Ascending aorta (tissue), 2 donors: Measurements from ENCODE around the gene NRXN3. TPM values are rescaled to one million over a fixed set of nuclear protein-coding genes. Genes with fewer than 3 reads are reported as not detected.

ENCODE experiments used
- DNase-seq, 2 donors: peaks; one replicate each; pipeline ENCODE4 v3.0.0-alpha.2; 2019; ENCODE audit warnings: low spot score in 2 of 2
- H3K27ac ChIP-seq, 2 donors: fragments of 200-600 bp; sonication (generic); one replicate each; pipeline ENCODE4 v1.5.1; 2016 to 2017; ENCODE audit warnings: mild to moderate bottlenecking in 1 of 2
- H3K27me3 ChIP-seq: fragments of 200-600 bp; sonication (generic); one replicate; pipeline ENCODE4 v1.5.1; 2017
- H3K36me3 ChIP-seq, 2 donors: fragments of 200-600 bp; sonication (generic); one replicate each; pipeline ENCODE4 v1.5.1; 2016
- H3K4me1 ChIP-seq, 2 donors: fragments of 200-600 bp; sonication (generic); one replicate each; pipeline ENCODE4 v1.5.1; 2016 to 2017; ENCODE audit warnings: mild to moderate bottlenecking in 1 of 2
- H3K4me3 ChIP-seq, 2 donors: fragments of 200-600 bp; sonication (generic); one replicate each; pipeline ENCODE4 v1.5.1; 2016 to 2017; ENCODE audit warnings: mild to moderate bottlenecking in 1 of 2
- H3K9me3 ChIP-seq, 2 donors: fragments of 200-600 bp; sonication (generic); one replicate each; pipeline ENCODE4 v1.5.1; 2016
- intact Hi-C: fragments of 100-400 bp; cut with DNase I; formaldehyde crosslinking; loops from one replicate; pipeline ENCODE4 v1.15.1; 2023
- total RNA-seq: library from RNA; depleted of rRNA; stranded (reverse); fragments of >200 nt; gene quantifications from one replicate; pipeline ENCODE4 v1.1.0, GENCODE V29; 2016
- TF ChIP-seq, protein P1 (sequence below), 3 experiments: fragments of 200-600 bp in 2 of 3; fragments of 450-650 bp in 1 of 3; sonication (generic) in 2 of 3; IDR thresholded peaks; one replicate each; pipeline ENCODE4 v1.5.1; 2016 to 2019; ENCODE audit warnings: antibody characterized with exemption in 3 of 3, mild to moderate bottlenecking in 1 of 3, moderate library complexity in 1 of 3

Gene NRXN3
- total RNA-seq, 1 donor from 2014 or later, result 21.0 TPM

DNA sequence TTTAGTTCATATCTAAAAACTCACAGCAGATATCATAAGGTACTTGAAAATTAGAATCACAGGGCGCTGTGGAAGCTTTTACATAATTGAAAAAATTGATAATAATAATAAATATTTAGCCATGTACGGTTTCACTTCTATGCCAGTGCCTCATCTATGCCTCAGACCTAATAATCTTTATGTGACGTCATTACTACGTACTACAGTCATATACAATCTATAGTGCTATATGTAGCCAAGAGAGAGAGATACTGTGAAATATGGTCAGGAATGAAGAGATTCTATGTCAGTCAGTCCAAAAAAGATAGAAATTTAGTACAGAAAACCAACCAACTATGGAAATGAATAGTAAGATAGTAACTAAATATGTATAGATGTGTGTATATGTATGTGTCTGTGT is 1010.5 kb downstream of the NRXN3 start:
- no peak for DNase-seq
- H3K9me3 ChIP-seq, result no peaks in the 10 kb centered on the region
- no peaks in the 10 kb centered on the region for H3K27me3 ChIP-seq
- no peaks in the 10 kb centered on the region for H3K4me1 ChIP-seq
- intact Hi-C loops, result no loop called here
- H3K36me3 ChIP-seq, result no peaks in the 10 kb centered on the region
- no peak overlapping the region for H3K27ac ChIP-seq
- TF ChIP-seq, protein P1, sequence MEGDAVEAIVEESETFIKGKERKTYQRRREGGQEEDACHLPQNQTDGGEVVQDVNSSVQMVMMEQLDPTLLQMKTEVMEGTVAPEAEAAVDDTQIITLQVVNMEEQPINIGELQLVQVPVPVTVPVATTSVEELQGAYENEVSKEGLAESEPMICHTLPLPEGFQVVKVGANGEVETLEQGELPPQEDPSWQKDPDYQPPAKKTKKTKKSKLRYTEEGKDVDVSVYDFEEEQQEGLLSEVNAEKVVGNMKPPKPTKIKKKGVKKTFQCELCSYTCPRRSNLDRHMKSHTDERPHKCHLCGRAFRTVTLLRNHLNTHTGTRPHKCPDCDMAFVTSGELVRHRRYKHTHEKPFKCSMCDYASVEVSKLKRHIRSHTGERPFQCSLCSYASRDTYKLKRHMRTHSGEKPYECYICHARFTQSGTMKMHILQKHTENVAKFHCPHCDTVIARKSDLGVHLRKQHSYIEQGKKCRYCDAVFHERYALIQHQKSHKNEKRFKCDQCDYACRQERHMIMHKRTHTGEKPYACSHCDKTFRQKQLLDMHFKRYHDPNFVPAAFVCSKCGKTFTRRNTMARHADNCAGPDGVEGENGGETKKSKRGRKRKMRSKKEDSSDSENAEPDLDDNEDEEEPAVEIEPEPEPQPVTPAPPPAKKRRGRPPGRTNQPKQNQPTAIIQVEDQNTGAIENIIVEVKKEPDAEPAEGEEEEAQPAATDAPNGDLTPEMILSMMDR (IDR thresholded peaks at IDR 0.05), result no peak
- H3K4me3 ChIP-seq, result no peak overlapping the region

DNA sequence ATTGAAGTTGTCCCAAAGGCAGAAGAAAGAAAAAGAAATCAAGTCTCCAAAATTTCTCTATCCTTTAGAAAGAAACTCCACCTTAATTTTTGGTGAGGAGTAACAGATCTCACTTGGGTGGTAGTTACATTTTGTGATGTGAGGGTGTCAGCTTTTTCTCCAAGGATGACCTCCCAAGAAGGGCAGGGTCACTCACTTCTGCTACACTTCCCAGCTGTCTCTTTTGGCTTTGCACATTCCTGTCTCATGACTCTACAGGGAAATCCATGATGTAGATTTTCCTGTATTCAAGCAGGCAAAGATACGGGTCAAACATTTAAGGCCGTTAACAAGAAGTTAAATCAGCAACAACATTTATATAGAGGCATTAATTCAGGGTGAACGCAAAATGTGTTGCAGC is 1016.4 kb downstream of the NRXN3 start:
- H3K36me3 ChIP-seq, result no peaks in the 10 kb centered on the region
- intact Hi-C loops, result no loop called here
- H3K4me1 ChIP-seq, result no peaks in the 10 kb centered on the region
- H3K27me3 ChIP-seq, result no peaks in the 10 kb centered on the region
- TF ChIP-seq, protein P1 (IDR thresholded peaks at IDR 0.05), result no peak
- DNase-seq, result no peak
- no peak overlapping the region for H3K27ac ChIP-seq
- H3K4me3 ChIP-seq, result no peak overlapping the region
- no peaks in the 10 kb centered on the region for H3K9me3 ChIP-seq

DNA sequence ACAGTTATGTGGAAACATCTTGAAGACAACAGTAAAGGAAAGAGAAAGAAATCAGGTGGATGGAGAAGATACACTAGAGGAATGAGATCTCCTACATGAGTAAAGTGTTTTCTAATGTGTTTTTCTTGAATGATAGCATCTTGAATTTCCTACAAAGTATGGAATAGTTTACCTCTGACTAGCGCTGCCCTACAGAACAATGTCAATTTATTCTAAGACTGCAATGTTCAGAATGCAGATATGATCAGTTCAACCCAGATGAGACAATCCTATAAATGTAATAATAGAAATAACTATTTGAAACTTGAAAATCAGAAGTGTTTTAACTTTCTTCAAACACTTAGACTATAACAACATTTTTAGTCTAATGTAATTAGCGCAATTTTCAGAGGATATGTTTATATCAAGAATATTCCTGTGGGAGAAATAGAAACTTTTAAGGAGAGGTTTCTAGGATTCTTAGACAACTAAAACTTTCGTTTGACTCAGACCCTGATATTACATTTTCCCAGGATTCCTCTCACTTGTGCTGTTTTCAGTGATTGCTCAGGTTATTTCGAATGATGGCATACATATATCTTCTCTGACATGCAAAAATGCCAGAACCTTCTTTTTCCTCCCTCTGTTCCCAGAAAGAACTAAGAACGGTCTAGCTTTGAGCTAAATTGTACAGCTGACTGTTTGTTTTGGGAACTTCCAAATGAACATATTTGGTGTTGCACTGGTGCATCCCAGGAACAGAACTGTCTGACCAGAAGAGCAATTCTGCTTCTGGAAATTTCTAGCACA is 1023.7 kb downstream of the NRXN3 start:
- no peaks in the 10 kb centered on the region for H3K27me3 ChIP-seq
- no peaks in the 10 kb centered on the region for H3K36me3 ChIP-seq
- intact Hi-C loops, result no loop called here
- H3K9me3 ChIP-seq, result no peaks in the 10 kb centered on the region
- no peak for DNase-seq
- TF ChIP-seq, protein P1 (IDR thresholded peaks at IDR 0.05), result no peak
- H3K4me1 ChIP-seq, result no peaks in the 10 kb centered on the region
- H3K27ac ChIP-seq, result no peak overlapping the region
- no peak overlapping the region for H3K4me3 ChIP-seq

DNA sequence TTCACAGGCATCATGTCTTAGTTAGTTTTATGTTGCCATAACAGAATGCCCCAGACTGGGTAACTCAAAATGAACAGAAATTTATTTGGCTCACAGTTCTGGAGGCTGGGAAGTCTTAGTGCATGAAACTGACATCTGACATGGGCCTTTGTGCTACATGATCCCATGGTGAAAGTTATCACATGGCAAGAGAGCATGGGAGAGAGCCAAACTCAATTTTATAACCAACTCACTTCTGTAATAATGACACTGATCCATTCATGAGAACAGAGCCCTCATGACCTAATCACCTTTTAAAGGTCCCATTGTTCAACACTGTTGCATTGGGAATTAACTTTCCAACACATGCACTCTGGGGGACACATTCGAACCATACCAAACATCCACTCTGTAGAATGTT is 1026.0 kb downstream of the NRXN3 start:
- Histone ChIP-seq H3K4me1 (no peaks in the 10 kb centered on the region), H3K27me3 (no peaks in the 10 kb centered on the region), H3K4me3 (no peak overlapping the region), H3K9me3 (no peaks in the 10 kb centered on the region), H3K36me3 (no peaks in the 10 kb centered on the region), H3K27ac (no peak overlapping the region)
- intact Hi-C loops, result no loop called here
- TF ChIP-seq, protein P1 (IDR thresholded peaks at IDR 0.05), result no peak
- no peak for DNase-seq

DNA sequence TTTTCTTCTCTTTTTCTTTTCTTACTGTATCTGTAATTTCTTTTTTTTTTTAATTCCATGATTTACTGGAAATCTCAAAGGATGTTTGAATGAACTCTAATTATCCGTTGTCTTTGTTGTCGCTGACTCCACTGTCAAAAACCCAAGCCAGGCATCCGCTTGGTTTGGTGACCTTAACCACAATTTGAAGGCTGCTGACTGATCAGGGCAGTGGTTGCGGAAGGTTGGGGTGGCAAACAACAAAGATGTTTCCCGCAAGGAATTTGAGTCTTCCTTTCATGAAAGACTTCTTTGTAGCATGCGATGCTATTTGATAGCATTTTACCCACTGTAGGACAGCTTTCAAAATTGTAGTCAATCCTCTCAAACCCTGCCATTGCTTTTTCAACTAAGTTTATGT is 1027.3 kb downstream of the NRXN3 start:
- no peak overlapping the region for H3K27ac ChIP-seq
- H3K27me3 ChIP-seq, result no peaks in the 10 kb centered on the region
- TF ChIP-seq, protein P1 (IDR thresholded peaks at IDR 0.05), result no peak
- H3K4me1 ChIP-seq, result no peaks in the 10 kb centered on the region
- DNase-seq, result no peak
- intact Hi-C loops, result no loop called here
- H3K4me3 ChIP-seq, result no peak overlapping the region
- no peaks in the 10 kb centered on the region for H3K36me3 ChIP-seq
- no peaks in the 10 kb centered on the region for H3K9me3 ChIP-seq
